Kidney epithelial cell (primary cell): ENCODE data around the gene MCTP1. TPM values are rescaled to one million over a fixed set of nuclear protein-coding genes. Genes with fewer than 3 reads are reported as not detected.

ENCODE experiments used
- DNase-seq: peaks from one replicate; pipeline ENCODE4 v3.0.0-alpha.2; 2010; ENCODE audit warnings: low read depth
- H3K27me3 ChIP-seq: 2 replicates; pipeline ENCODE4 v1.6.0; 2011; ENCODE audit warnings: low read length; ENCODE audit not compliant: control insufficient read depth, insufficient read depth
- H3K36me3 ChIP-seq: 2 replicates; pipeline ENCODE4 v1.5.1; 2011; ENCODE audit warnings: low read length; ENCODE audit not compliant: control insufficient read depth, insufficient read depth
- H3K4me3 ChIP-seq: 2 replicates; pipeline ENCODE4 v1.5.1; 2011; ENCODE audit warnings: low read depth, mild to moderate bottlenecking, control low read depth, low read length
- CTCF ChIP-seq: IDR thresholded peaks from 2 replicates; pipeline ENCODE4 v1.5.1; 2011; ENCODE audit warnings: mild to moderate bottlenecking, moderate library complexity, low read length, control low read depth, inconsistent platforms; ENCODE audit not compliant: insufficient read depth, poor library complexity, severe bottlenecking
- total RNA-seq: library from RNA; depleted of rRNA; stranded (reverse); fragments of >200 nt; gene quantifications from 2 replicates; pipeline ENCODE4 v1.2.3, GENCODE V29; 2015

The MCTP1 gene
- total RNA-seq, 1 donor from 2014 or later, result 12.9 TPM

DNA sequence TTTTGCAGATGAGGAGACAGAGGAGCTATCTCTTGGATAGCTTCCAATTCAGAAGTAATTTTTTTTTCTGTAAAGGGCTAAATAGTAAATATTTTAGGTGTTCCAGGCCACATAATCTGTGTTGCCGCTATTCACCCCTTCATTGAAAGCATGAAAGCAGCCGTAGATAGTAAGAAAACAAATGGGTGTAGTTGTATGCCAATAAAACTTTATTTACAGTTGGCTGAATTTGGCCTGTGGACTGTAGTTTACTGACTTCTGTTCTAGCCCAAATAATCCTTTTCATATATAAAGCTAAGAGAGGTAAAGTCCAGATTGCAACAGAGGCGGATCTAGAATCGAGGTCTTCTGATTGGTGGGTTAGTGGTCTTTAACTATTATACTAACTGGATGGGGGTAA lies 537.5 kb downstream of the MCTP1 start:
- H3K27me3 ChIP-seq, result no peaks in the 10 kb centered on the region
- H3K4me3 ChIP-seq, result no peak overlapping the region
- no peak for DNase-seq
- no peaks in the 10 kb centered on the region for H3K36me3 ChIP-seq
- TF ChIP-seq CTCF, result no peak

DNA sequence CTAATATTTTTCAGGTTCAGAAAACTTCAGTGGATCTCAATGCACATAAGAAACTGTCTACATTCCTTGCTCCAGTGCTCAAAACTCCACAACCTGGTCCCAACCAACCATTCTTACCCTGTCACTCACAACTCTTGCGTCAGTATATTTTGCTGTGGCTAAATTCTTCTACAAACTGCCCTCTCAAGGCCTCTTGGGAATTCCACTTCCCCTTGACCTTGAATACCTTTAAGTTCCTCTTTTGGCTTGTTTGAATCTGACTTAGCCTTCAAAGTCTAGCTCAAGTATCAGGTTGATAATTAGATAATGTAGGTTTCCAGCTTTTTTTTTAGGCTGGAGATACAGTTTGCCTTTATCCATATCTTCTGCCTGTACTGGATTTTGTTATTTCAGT lies 538.2 kb downstream of the MCTP1 start:
- Histone ChIP-seq H3K27me3 (no peaks in the 10 kb centered on the region), H3K36me3 (no peaks in the 10 kb centered on the region), H3K4me3 (no peak overlapping the region)
- DNase-seq, result no peak
- TF ChIP-seq CTCF, result no peak

DNA sequence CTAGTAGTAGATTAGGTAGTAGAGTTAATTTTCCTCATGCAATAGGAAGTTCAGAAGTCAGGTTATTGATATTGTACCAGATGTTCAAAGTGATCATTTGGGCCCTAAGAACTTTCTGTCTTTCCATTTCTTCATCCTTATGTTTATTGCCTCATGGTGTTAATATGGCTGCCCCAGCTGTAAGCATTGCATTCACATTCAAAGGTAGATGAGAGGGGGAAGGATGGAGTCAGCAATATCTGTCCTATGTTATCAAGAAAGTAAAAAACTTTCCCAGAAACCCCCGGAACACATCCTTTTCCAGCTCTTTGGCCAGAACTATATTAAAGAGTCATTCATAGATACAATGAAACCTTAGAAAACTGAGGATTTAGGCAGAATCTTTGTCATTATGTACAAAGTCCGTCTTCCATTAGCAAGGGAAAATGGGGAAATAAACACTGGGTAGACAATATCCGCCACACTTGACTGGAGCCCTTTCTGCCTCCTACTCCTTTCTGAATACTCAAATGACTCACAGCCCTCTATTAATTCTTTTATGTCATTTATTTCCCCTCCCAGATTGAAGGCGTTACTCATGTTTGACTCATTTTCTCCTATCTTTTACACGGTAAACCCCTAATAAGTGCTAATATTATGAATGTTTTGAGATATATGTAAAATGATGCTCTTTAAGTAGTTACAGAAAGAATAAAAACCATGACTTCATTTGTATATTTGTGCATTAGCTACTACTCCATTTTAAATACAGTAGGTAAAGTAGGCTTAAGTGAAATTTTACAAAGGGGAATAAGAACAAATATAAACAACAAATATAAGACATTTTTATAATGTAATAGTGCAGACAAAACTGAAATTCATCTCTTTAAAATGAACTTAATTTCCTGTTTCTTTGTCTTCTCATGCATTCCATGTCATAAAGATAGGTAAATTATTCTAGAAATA lies 538.8 kb downstream of the MCTP1 start:
- Histone ChIP-seq H3K4me3 (no peak overlapping the region), H3K27me3 (no peaks in the 10 kb centered on the region), H3K36me3 (no peaks in the 10 kb centered on the region)
- TF ChIP-seq CTCF, result no peak
- peak; percentile 26 for DNase-seq

GRCh38 chr5:94744906-94745305 lies 540.0 kb downstream of the MCTP1 start:
- no peak for DNase-seq
- TF ChIP-seq CTCF, result no peak
- no peak overlapping the region for H3K4me3 ChIP-seq
- no peaks in the 10 kb centered on the region for H3K27me3 ChIP-seq
- H3K36me3 ChIP-seq, result no peaks in the 10 kb centered on the region

- DNase-seq, result no peak
- Histone ChIP-seq H3K27me3 (no peaks in the 10 kb centered on the region), H3K4me3 (no peak overlapping the region), H3K36me3 (no peaks in the 10 kb centered on the region)
- no peak for TF ChIP-seq CTCF
Observed at GRCh38 chr5:94742852-94743251, 542.0 kb downstream of the MCTP1 start.
